Common myeloid progenitor, CD34-positive (primary cell): ENCODE results near the gene BICD1.

ENCODE experiments used
- CTCF ChIA-PET: fragments of 350-600 bp; sonication (Branson Sonifier 250); formaldehyde crosslinking; loops from one replicate; lab custom pipeline; 2021; ENCODE audit warnings: antibody characterized with exemption; lab: Charles Lee
- POLR2A ChIA-PET: fragments of 350-600 bp; sonication (Branson Sonifier 250); formaldehyde crosslinking; loops from one replicate; lab custom pipeline; 2021; ENCODE audit warnings: antibody characterized with exemption; lab: Charles Lee
- DNase-seq, 3 donors: peaks; one replicate each; pipeline versions ENCODE4 v3.0.0 to v3.0.0-alpha.2; 2013
- H3K27ac ChIP-seq, 2 experiments: 1 replicate in 1 of 2; 2 replicates in 1 of 2; pipeline ENCODE4 v1.7.0; 2013; ENCODE audit warnings: inconsistent platforms in 2 of 2, low read length in 2 of 2, mild to moderate bottlenecking in 2 of 2, low read depth in 1 of 2, moderate library complexity in 1 of 2; ENCODE audit not compliant: severe bottlenecking in 2 of 2, insufficient read depth in 1 of 2, poor library complexity in 1 of 2
- H3K27me3 ChIP-seq, 5 experiments: replicated peaks in 2 of 5; 1 replicate in 3 of 5; 2 replicates in 2 of 5; pipeline versions ENCODE4 v1.6.1 to v1.7.0; 2013; ENCODE audit warnings: low read length in 4 of 5, mild to moderate bottlenecking in 2 of 5, moderate library complexity in 2 of 5, inconsistent platforms in 1 of 5; ENCODE audit not compliant: insufficient read depth in 5 of 5, control insufficient read depth in 4 of 5
- H3K36me3 ChIP-seq, 4 experiments: 1 replicate in 2 of 4; 2 replicates in 2 of 4; pipeline versions ENCODE4 v1.6.1 to v1.7.0; 2013; ENCODE audit warnings: low read length in 3 of 4, control low read depth in 1 of 4, mild to moderate bottlenecking in 1 of 4; ENCODE audit not compliant: control insufficient read depth in 4 of 4, insufficient read depth in 4 of 4
- H3K4me1 ChIP-seq, 4 experiments: 1 replicate in 3 of 4; 2 replicates in 1 of 4; pipeline versions ENCODE4 v1.6.1 to v1.7.1; 2013; ENCODE audit warnings: low read length in 3 of 4, mild to moderate bottlenecking in 3 of 4, control low read depth in 1 of 4, inconsistent platforms in 1 of 4, moderate library complexity in 1 of 4; ENCODE audit not compliant: control insufficient read depth in 4 of 4, insufficient read depth in 4 of 4; ENCODE audit errors: control extremely low read depth in 1 of 4
- H3K4me3 ChIP-seq, 7 experiments: 1 replicate in 4 of 7; 2 replicates in 3 of 7; pipeline versions ENCODE4 v1.5.1 to v1.7.0; 2013; ENCODE audit warnings: mild to moderate bottlenecking in 7 of 7, low read length in 6 of 7, moderate library complexity in 6 of 7, inconsistent platforms in 2 of 7, low read depth in 2 of 7, control low read depth in 1 of 7; ENCODE audit not compliant: insufficient read depth in 4 of 7, control insufficient read depth in 1 of 7; ENCODE audit errors: extremely low read depth in 1 of 7
- H3K9me3 ChIP-seq, 5 experiments: 1 replicate in 4 of 5; 2 replicates in 1 of 5; pipeline versions ENCODE4 v1.6.1 to v1.7.1; 2013; ENCODE audit warnings: low read length in 4 of 5, mild to moderate bottlenecking in 2 of 5, inconsistent platforms in 1 of 5, low read depth in 1 of 5, moderate library complexity in 1 of 5; ENCODE audit not compliant: control insufficient read depth in 4 of 5, insufficient read depth in 2 of 5; ENCODE audit errors: control extremely low read depth in 1 of 5
- WGBS: methylation state at CpG from one replicate; pipeline ENCODE4 v1.1.5; 2013; ENCODE audit not compliant: insufficient coverage; 5-methylcytosine and 5-hydroxymethylcytosine counted together

BICD1 gene

GRCh38 chr12:32201096-32201495 lies 94.4 kb downstream of the BICD1 start:
- POLR2A ChIA-PET, result no interaction called here
- no peak overlapping the region for H3K4me3 ChIP-seq

GRCh38 chr12:32201976-32202375 lies 95.3 kb downstream of the BICD1 start:
- Histone ChIP-seq H3K9me3 (no peaks in the 10 kb centered on the region), H3K4me1 (peaks cover 0 to 4% (median 3%) of the 10 kb centered on the region in 4 experiments), H3K36me3 (no peaks in the 10 kb centered on the region), H3K4me3 (no peak overlapping the region), H3K27me3 (no peaks in the 10 kb centered on the region), H3K27ac (no peak overlapping the region)
- 43% methylated on average over 1 of the region's 1 CpG for WGBS
- CTCF ChIA-PET, result interaction anchor here (0.6 to 0.7 kb wide), 3 partner anchors 20 to 879 kb away, joined by 3 to 4 read pairs (median 3); no protein-coding TSS in a partner anchor
- DNase-seq, result peak in 2 of 3 donors; percentile 28 to 45
- POLR2A ChIA-PET, result no interaction called here

More at GRCh38 chr12:32201096-32201495, 94.4 kb downstream of the BICD1 start:
- H3K36me3 ChIP-seq, result no peaks in the 10 kb centered on the region
- CTCF ChIA-PET, result interaction anchor here (0.6 to 1.4 kb wide), 2 partner anchors 39 to 480 kb away, joined by 3 read pairs; no protein-coding TSS in a partner anchor
- no peak overlapping the region for H3K27ac ChIP-seq
- no CpG with 5 or more reads among the region's 2 CpGs for WGBS
- no peaks in the 10 kb centered on the region for H3K27me3 ChIP-seq
- H3K4me1 ChIP-seq, result peaks cover 0 to 4% (median 3%) of the 10 kb centered on the region in 4 experiments
- no peaks in the 10 kb centered on the region for H3K9me3 ChIP-seq
- DNase-seq, result no peak

DNA sequence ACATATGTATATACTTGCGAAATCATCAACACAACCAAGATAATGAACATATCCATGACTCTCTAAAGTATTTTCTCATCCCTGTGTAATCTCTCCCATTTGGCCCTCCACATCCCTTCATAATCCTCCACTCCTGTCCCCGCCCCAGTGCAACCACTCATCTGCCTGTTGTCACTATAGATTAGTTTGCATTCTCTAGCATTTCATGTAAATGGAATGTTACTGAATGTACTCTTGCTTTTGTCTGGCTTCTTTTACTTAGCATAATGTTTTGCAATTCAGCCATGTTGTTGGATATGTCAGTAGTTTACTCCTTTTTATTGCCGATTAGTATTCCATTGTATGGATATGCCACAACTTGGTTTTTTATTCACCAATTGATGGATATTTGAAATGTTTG lies 99.1 kb downstream of the BICD1 start:
- peaks cover 0 to 5% (median 2%) of the 10 kb centered on the region in 4 experiments for H3K4me1 ChIP-seq
- DNase-seq, result no peak
- H3K27me3 ChIP-seq, result no peaks in the 10 kb centered on the region
- no peak overlapping the region for H3K4me3 ChIP-seq
- ChIA-PET CTCF (interaction anchor here (0.9 kb wide), 1 partner anchor 13 kb away, joined by 3 read pairs; no protein-coding TSS in a partner anchor), POLR2A (no interaction called here)
- WGBS, result 90% methylated on average over 1 of the region's 3 CpGs
- no peak overlapping the region for H3K27ac ChIP-seq
- H3K36me3 ChIP-seq, result no peaks in the 10 kb centered on the region
- no peaks in the 10 kb centered on the region for H3K9me3 ChIP-seq

- 100% methylated on average over 1 of the region's 2 CpGs for WGBS
- CTCF ChIA-PET, result interaction anchor here (0.6 kb wide), 1 partner anchor 257 kb away, joined by 4 read pairs; no protein-coding TSS in a partner anchor
Observed at GRCh38 chr12:32208355-32208754, 101.7 kb downstream of the BICD1 start.

GRCh38 chr12:32211066-32211899 lies 104.6 kb downstream of the BICD1 start:
- POLR2A ChIA-PET, result no interaction called here
- peak in 2 of 3 donors; percentile 6 to 9 for DNase-seq
- Histone ChIP-seq H3K27ac (no peak overlapping the region), H3K27me3 (no peaks in the 10 kb centered on the region), H3K36me3 (peaks cover 0 to 3% (median 3%) of the 10 kb centered on the region in 4 experiments), H3K4me3 (no peak overlapping the region), H3K4me1 (peaks cover 5 to 8% (median 7%) of the 10 kb centered on the region in 4 experiments), H3K9me3 (no peaks in the 10 kb centered on the region)
- WGBS, result 53% methylated on average over 2 of the region's 2 CpGs
- CTCF ChIA-PET, result interaction anchor here (1.5 kb wide), 1 partner anchor 13 kb away, joined by 3 read pairs; no protein-coding TSS in a partner anchor

More at GRCh38 chr12:32208355-32208754, 101.7 kb downstream of the BICD1 start:
- Histone ChIP-seq H3K9me3 (no peaks in the 10 kb centered on the region), H3K4me1 (peaks cover 5 to 8% (median 7%) of the 10 kb centered on the region in 4 experiments), H3K4me3 (no peak overlapping the region), H3K36me3 (no peaks in the 10 kb centered on the region), H3K27ac (no peak overlapping the region), H3K27me3 (no peaks in the 10 kb centered on the region)
- POLR2A ChIA-PET, result no interaction called here
- DNase-seq, result no peak

GRCh38 chr12:32211900-32212156 lies 105.2 kb downstream of the BICD1 start:
- Histone ChIP-seq H3K9me3 (no peaks in the 10 kb centered on the region), H3K27ac (no peak overlapping the region), H3K4me3 (no peak overlapping the region), H3K4me1 (peaks cover 5 to 8% (median 7%) of the 10 kb centered on the region in 4 experiments), H3K27me3 (no peaks in the 10 kb centered on the region), H3K36me3 (peaks cover 2 to 8% (median 7%) of the 10 kb centered on the region in 4 experiments)
- no peak for DNase-seq
- WGBS, result 98% methylated on average over 2 of the region's 2 CpGs
- ChIA-PET POLR2A (no interaction called here), CTCF (interaction anchor here (0.6 kb wide), 1 partner anchor 32 kb away, joined by 3 read pairs; no protein-coding TSS in a partner anchor)

DNA sequence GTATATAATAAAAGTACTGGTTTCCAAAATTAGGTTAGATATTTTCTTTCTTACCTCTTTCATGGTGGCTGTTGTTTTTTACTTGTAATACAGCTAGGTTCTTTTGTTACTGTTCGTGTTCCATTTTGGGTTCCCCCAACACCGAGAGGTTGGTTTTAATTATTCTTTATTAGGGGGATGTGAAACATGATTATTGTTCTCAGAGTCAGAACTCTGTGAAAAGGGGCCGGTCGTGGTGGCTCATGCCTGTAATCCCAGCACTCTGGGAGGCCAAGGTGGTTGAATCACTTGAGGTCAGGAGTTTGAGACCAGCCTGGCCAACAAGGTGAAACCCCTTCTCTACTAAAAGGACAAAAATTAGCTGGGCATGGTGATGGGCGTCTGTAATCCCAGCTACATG lies 108.1 kb downstream of the BICD1 start:
- POLR2A ChIA-PET, result no interaction called here
- DNase-seq, result no peak
- no peaks in the 10 kb centered on the region for H3K27me3 ChIP-seq
- peaks cover 5 to 8% (median 7%) of the 10 kb centered on the region in 4 experiments for H3K4me1 ChIP-seq
- WGBS, result 100% methylated on average over 4 of the region's 5 CpGs
- H3K9me3 ChIP-seq, result peaks cover 0 to 2% (median 0%) of the 10 kb centered on the region in 5 experiments
- H3K4me3 ChIP-seq, result no peak overlapping the region
- H3K27ac ChIP-seq, result no peak overlapping the region
- H3K36me3 ChIP-seq, result peaks cover 12 to 22% (median 16%) of the 10 kb centered on the region in 4 experiments
- CTCF ChIA-PET, result interaction anchor here (1.4 kb wide), 1 partner anchor 50 kb away, joined by 3 read pairs; no protein-coding TSS in a partner anchor
